Measurements from ENCODE around the gene THOC6. TPM values are rescaled to one million over a fixed set of nuclear protein-coding genes. Genes with fewer than 3 reads are reported as not detected.

The THOC6 gene
- total RNA-seq, 4 donors from 2014 or later: 16.5 to 19.1 (median 17.6) TPM

GRCh38 chr16:3035289-3035971 lies 11.6 kb downstream of the THOC6 start:
- Histone ChIP-seq H3K4me1 (peaks cover 3 to 18% of the 10 kb centered on the region in 2 donors), H3K27ac (no peak overlapping the region), H3K4me3 (replicated peaks in 1 of 3) (peak overlapping the region in 1 of 3 donors; percentile 56), H3K36me3 (no peaks in the 10 kb centered on the region), H3K27me3 (no peaks in the 10 kb centered on the region), H3K9me3 (no peaks in the 10 kb centered on the region)
- no peak for DNase-seq
- TF ChIP-seq POLR2A (IDR thresholded peaks at IDR 0.05) (no peak), CTCF (IDR thresholded peaks at IDR 0.05) (no peak)
- 55 to 67% methylated on average over 8 to 12 of the region's 19 CpGs for WGBS, 2 donors
- intact Hi-C loops (cut with DNase I): no loop called here

GRCh38 chr16:3035972-3036725 lies 12.3 kb downstream of the THOC6 start:
- peak overlapping the region in 2 of 3 donors; percentile 32 to 56 for H3K4me3 ChIP-seq (replicated peaks in 1 of 3)
- no peak overlapping the region for H3K27ac ChIP-seq
- H3K36me3 ChIP-seq: no peaks in the 10 kb centered on the region
- intact Hi-C loops (cut with DNase I): no loop called here
- TF ChIP-seq POLR2A (IDR thresholded peaks at IDR 0.05) (no peak), CTCF (IDR thresholded peaks at IDR 0.05) (no peak)
- no peaks in the 10 kb centered on the region for H3K9me3 ChIP-seq
- 5 to 6% methylated on average over 18 to 22 of the region's 40 CpGs for WGBS, 2 donors
- no peaks in the 10 kb centered on the region for H3K27me3 ChIP-seq
- peak; percentile 40 to 43 for DNase-seq
- peaks cover 3 to 18% of the 10 kb centered on the region in 2 donors for H3K4me1 ChIP-seq

- Histone ChIP-seq H3K27me3 (no peaks in the 10 kb centered on the region), H3K9me3 (no peaks in the 10 kb centered on the region)
These were observed 13.0 kb downstream of the THOC6 start, which contains the start of gene BICDL2 for GRCh38 chr16:3036726-3037315. TSS of gene BICDL2 (minus strand) at chr16:3036944. CDS start at chr16:3035496, 1,448 bp downstream.

DNA sequence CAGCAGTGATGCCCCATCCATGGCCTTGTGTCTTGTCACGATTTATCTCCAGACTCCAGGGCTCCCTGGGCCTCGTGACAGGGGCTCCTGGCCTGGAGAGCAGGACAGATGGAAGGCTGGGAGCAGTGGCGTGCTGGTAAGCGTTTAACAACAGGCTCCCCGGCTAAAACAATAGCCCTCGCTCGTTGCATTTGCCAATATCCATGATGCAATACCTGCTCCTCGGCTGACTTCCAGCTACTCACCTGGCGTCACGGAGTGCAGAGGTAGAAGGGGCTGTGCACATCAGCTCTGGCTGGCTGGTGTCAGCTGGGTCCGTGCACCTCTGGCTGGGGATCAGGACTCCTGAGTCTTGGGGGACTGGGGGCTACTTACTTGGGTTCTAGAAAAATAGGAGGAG lies 14.4 kb downstream of the THOC6 start:
- TF ChIP-seq CTCF (IDR thresholded peaks at IDR 0.05) (no peak), POLR2A (IDR thresholded peaks at IDR 0.05) (no peak)
- H3K27ac ChIP-seq: no peak overlapping the region
- H3K27me3 ChIP-seq: no peaks in the 10 kb centered on the region
- H3K4me1 ChIP-seq: peaks cover 3 to 14% of the 10 kb centered on the region in 2 donors
- no peaks in the 10 kb centered on the region for H3K9me3 ChIP-seq
- 18 to 44% methylated on average over 4 to 11 of the region's 11 CpGs for WGBS, 2 donors
- DNase-seq: peak; percentile 76
- H3K36me3 ChIP-seq: no peaks in the 10 kb centered on the region
- intact Hi-C loops (cut with DNase I): no loop called here
- H3K4me3 ChIP-seq (replicated peaks in 1 of 3): no peak overlapping the region

More at GRCh38 chr16:3036726-3037315, 13.0 kb downstream of the THOC6 start, which contains the start of gene BICDL2:
- DNase-seq: peak; percentile 50 to 57
- peaks cover 3 to 14% of the 10 kb centered on the region in 2 donors for H3K4me1 ChIP-seq
- 21 to 22% methylated on average over 10 to 11 of the region's 44 CpGs for WGBS, 2 donors
- intact Hi-C loops (cut with DNase I): no loop called here
- no peaks in the 10 kb centered on the region for H3K36me3 ChIP-seq
- no peak within 1 kb of the TSS for H3K27ac ChIP-seq
- TF ChIP-seq POLR2A (IDR thresholded peaks at IDR 0.05): no peak
- TF ChIP-seq CTCF (IDR thresholded peaks at IDR 0.05): no peak
- H3K4me3 ChIP-seq (replicated peaks in 1 of 3): peak within 1 kb of the TSS in 2 of 3 donors; percentile 32 to 56

Data from thyroid gland (tissue), 4 donors.